HG02870 (cell line): ENCODE data around the gene KIF26A.

Experiments used
- ATAC-seq: cut with Tn5 transposase; IDR thresholded peaks from one replicate; pipeline ENCODE4 v1.9.1; 2021; ENCODE audit warnings: mild to moderate bottlenecking, moderate library complexity; ENCODE audit not compliant: unreplicated experiment

KIF26A gene

GRCh38 chr14:104130974-104131651, 7.3 kb upstream of the KIF26A start:
- no peak for ATAC-seq

GRCh38 chr14:104131968-104132732, 6.2 kb upstream of the KIF26A start:
- no peak for ATAC-seq

- ATAC-seq, result no peak
Measured at GRCh38 chr14:104132981-104133380, 5.4 kb upstream of the KIF26A start.

- ATAC-seq, result no peak
Measured at GRCh38 chr14:104133496-104133895, 4.9 kb upstream of the KIF26A start.

GRCh38 chr14:104134061-104134965, 4.1 kb upstream of the KIF26A start:
- no peak for ATAC-seq

- no peak for ATAC-seq
Measured at GRCh38 chr14:104135121-104135903, 3.1 kb upstream of the KIF26A start.

GRCh38 chr14:104135904-104136471, 2.4 kb upstream of the KIF26A start:
- no peak for ATAC-seq

- no peak for ATAC-seq
Measured at GRCh38 chr14:104136472-104137296, 1.7 kb upstream of the KIF26A start.

- no peak for ATAC-seq
Measured at GRCh38 chr14:104137297-104138097, 890 bp upstream of the KIF26A start.

- ATAC-seq, result no peak
Measured at GRCh38 chr14:104138718-104139459, 502 bp downstream of the KIF26A start.

GRCh38 chr14:104139460-104140212, 1.2 kb downstream of the KIF26A start:
- ATAC-seq, result no peak

- ATAC-seq, result no peak
Measured at GRCh38 chr14:104140213-104140462, 1.8 kb downstream of the KIF26A start.

GRCh38 chr14:104140463-104141331, 2.3 kb downstream of the KIF26A start:
- no peak for ATAC-seq

GRCh38 chr14:104141621-104142091, 3.3 kb downstream of the KIF26A start:
- ATAC-seq, result no peak

GRCh38 chr14:104142136-104142945, 4.0 kb downstream of the KIF26A start:
- ATAC-seq, result no peak
